ENCODE results near the gene ALAD. TPM values are rescaled to one million over a fixed set of nuclear protein-coding genes. Genes with fewer than 3 reads are reported as not detected.

The ALAD gene
- total and polyA plus RNA-seq, 2 of the 8 experiments (the other 6 are each of a cell fraction or from before 2014, with no cell fraction given) = 8.2 to 15.3 TPM

- TF ChIP-seq EP300 (IDR thresholded peaks at IDR 0.05; ENCODE audit: borderline replicate concordance in 1 of 2, low read depth in 2 of 2, low read length in 2 of 2) (peak in 1 of 2 experiments; percentile 64; a peak in 1 of 3 replicates), BCL11A (IDR thresholded peaks at IDR 0.05; ENCODE audit: low read depth in 2 of 2, low read length in 2 of 2) (no peak), ATF3 (IDR thresholded peaks at IDR 0.05; ENCODE audit: insufficient read depth, low read depth, low read length) (no peak), JUND (IDR thresholded peaks at IDR 0.05; ENCODE audit: low read length) (no peak; the same call in 1 of the 2 replicates), SP4 (IDR thresholded peaks at IDR 0.05; ENCODE audit: low read length) (no peak; the same call in 1 of the 2 replicates), ATF2 (IDR thresholded peaks at IDR 0.05; ENCODE audit: low read length) (no peak), SIN3A (conservative IDR thresholded peaks at IDR 0.05 in 1 of 2, IDR thresholded peaks at IDR 0.05 in 1 of 2; ENCODE audit: low read depth in 1 of 2, low read length in 2 of 2) (peak in 1 of 2 experiments; percentile 86; a peak in 2 of 4 replicates), TBP (IDR thresholded peaks at IDR 0.05; ENCODE audit: low read depth, low read length) (no peak), CHD1 (IDR thresholded peaks at IDR 0.05; ENCODE audit: low read depth, low read length) (no peak), EZH2 (IDR thresholded peaks at IDR 0.05; ENCODE audit: low read depth, low read length, severe bottlenecking) (no peak), HDAC6 (IDR thresholded peaks at IDR 0.05; ENCODE audit: low read depth, low read length) (no peak), POLR2A (IDR thresholded peaks at IDR 0.05; ENCODE audit: control extremely low read depth in 1 of 2, low read depth in 2 of 2, low read length in 2 of 2) (no peak), CBX8 (IDR thresholded peaks at IDR 0.05; ENCODE audit: borderline replicate concordance, low read depth, low read length) (no peak), EGR1 (IDR thresholded peaks at IDR 0.05; ENCODE audit: borderline replicate concordance, low read depth, low read length) (peak; percentile 50; the same call in 1 of the 2 replicates), JUN (IDR thresholded peaks at IDR 0.05; ENCODE audit: low read depth, low read length) (no peak), ASH2L (IDR thresholded peaks at IDR 0.05; ENCODE audit: low read length) (peak; percentile 46), FOSL1 (IDR thresholded peaks at IDR 0.05; ENCODE audit: insufficient read depth, low read depth, low read length) (no peak), SAP30 (IDR thresholded peaks at IDR 0.05; ENCODE audit: insufficient read depth, insufficient replicate concordance, low read length) (no peak), KDM1A (IDR thresholded peaks at IDR 0.05; ENCODE audit: borderline replicate concordance, low read length) (peak; percentile 65; the same call in 1 of the 2 replicates), SIRT6 (IDR thresholded peaks at IDR 0.05; ENCODE audit: low read length) (no peak), SRF (IDR thresholded peaks at IDR 0.05; ENCODE audit: low read depth, low read length) (0 out of 2 replicates have a peak, but pooled peaks have one; percentile 10)
Observed at GRCh38 chr9:113401027-113401792, at the start of gene ALAD (continued).

Measured in H1 (cell line).